DMS79 treated with DMSO at 0.1 percent for 48 hours (cell line): ENCODE results near the gene EID3.

ENCODE experiments used
- DNase-seq: peaks from one replicate; lab custom pipeline; 2025; lab: John Stamatoyannopoulos, UW

Gene EID3

DNA sequence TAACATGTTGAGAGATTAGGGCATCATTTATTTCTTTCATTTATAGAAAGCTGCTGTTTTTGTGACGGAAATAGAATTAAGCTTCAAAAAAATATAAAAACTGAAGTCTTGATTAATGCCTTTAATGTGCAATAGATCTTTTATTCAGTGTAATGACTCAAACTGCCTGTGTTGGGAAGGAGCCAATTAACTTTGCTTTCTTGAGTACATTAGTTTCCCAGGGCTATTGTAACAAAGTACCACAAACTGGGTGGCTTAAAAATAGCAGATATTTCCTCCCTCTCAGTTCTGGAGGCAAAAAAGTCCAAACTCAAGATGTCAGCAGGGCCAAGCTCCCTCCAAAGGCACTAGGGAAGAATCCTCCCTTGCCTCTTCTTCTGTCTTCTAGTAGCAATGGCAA, 36.6 kb downstream of the EID3 start:
- DNase-seq = no peak

DNA sequence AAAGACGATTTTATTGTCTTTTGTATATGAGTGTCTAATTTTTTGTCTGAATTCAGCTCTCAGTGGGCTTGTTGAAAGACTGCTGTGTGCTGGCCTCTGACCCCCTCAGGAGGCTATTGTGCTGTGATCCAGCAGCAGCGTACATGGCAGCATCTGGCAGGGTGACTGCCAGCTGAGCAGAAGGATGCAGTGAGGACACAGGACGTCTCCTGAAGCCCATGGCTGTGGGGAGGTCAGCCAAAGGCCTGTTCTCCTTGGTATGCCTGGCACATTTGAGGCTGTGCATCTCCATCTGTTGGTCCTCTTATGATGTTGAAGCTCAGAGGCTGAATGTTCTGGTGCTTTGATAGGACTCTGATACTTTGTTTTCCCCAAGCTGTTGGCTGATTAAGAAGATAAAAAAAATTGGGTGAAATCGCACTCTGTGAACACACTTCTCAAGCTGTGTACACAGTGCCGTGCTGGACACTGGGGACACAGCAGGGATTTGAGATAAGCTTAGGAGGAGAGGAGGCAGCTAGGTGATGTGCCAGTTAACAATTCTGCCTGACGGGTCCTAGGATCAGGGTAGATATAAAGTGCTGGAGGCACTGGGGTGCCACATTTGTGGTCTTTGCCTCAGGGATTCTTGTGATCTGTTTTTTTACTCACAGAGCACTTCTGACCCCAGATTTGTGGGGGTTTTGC, 37.5 kb downstream of the EID3 start:
- DNase-seq = no peak

DNA sequence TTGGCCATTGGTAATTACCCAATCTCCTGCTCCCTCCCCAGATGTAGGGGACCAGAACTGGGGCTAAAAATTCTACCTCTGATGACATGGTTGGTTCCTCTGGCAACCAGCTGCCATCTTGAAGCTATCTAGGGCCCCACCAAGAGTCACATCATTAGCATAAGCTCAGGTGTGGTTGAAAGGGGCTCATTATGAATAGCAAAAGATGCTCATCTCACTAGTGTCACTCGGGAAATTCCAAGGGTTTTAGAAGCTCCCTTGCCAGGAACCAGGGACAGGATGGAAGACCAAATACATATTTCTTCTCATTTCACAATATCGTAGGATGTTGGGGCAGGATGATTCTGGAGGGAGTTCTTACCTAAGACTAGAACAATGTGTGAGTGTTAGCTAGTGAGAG, 38.6 kb downstream of the EID3 start:
- DNase-seq = no peak

- DNase-seq = no peak
Measured at GRCh38 chr12:104342635-104343249, 39.2 kb downstream of the EID3 start.

- DNase-seq = no peak
Measured at GRCh38 chr12:104344682-104345081, 41.1 kb downstream of the EID3 start.

DNA sequence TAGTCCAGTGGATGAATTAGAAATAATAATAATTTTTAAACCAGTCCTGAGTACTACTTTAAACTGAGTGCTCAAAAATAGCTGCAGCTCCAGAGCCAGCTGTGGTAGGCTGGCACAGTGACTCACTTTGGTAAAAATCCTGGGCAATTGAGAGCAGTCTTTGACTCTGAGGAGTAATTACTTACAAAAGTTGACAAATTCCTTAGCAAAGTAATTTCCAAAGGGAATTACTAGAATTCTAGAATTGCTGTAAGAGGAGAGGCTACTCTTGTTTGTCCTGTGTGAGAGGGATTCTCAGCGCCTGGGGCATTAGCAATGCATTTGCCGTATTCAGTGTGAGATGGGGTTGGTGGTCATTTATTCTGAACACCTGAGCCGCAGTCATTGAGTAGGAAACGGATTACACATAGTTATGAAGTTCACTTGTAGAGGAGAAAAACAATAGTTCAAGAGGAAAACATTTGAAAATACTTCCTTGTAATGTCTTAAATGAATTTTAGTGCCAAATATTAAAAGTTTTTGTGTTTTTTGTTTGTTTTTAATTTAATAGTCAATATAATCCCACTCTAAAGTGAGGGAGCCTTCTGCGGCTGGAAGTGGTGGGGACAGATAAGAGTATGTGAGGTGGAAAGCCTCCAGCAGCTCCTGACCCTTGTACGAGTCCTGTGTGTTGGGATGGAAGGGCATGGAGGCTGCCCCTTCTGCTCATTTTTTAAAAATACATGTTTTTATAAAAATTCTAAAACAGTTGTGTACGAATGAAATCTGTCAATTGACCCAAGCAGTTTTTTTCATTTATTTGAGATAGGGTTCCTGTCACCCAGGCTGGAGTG, 41.9 kb downstream of the EID3 start:
- DNase-seq = no peak

DNA sequence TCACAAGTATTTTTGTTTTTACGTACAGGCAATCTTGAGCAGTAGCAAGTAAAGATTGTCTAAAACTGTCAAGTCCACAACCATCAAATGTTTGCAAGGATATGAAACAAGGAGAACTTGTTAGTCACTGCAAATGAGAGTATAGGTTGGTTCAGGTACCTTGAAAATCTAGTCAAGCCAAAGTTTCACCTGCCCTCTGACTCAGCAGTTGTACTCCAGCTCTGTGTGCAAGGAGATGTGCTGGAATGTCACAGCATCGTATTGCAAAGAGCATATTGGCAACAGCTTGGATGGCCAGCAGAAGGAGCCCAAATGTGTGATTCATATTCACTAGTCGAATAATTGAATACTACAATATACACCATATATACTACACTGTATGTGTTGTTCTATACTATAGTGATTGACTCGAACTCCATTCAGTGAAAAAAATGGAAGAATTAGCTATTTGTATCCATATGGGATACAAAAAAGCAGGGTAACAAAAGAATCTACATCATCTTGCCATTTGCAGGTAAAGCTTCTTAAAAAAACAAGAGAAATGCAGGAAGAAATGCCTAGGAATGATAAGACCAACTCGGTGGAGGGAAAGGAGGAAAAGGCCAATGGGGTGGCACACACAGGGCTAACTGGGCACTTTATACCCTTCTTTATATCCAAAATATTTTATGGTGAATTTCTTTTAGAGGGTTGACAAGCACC, 44.0 kb downstream of the EID3 start:
- DNase-seq = no peak

- no peak for DNase-seq
Measured at GRCh38 chr12:104348283-104348993, 44.9 kb downstream of the EID3 start.

DNA sequence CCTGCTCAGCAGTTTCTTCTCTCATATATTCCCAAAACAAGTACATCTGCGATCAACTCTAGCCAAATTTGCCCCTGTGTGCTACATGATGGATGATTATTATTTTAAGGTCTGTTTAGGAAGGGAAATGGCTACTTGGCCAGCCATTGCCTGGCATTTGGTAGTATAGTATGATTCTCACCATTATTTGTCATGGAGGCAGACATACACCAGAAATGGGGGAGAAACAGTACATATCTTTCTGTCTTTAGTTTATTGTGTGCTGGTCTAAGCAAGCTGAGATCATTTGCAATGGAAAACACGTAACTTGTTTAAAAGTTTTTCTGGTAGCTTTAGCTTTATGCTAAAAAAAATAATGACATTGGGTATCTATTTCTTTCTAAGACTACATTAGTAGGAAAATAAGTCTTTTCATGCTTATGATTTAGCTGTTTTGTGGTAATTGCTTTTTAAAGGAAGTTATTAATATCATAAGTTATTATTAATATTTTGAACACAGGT, 45.5 kb downstream of the EID3 start:
- no peak for DNase-seq

DNA sequence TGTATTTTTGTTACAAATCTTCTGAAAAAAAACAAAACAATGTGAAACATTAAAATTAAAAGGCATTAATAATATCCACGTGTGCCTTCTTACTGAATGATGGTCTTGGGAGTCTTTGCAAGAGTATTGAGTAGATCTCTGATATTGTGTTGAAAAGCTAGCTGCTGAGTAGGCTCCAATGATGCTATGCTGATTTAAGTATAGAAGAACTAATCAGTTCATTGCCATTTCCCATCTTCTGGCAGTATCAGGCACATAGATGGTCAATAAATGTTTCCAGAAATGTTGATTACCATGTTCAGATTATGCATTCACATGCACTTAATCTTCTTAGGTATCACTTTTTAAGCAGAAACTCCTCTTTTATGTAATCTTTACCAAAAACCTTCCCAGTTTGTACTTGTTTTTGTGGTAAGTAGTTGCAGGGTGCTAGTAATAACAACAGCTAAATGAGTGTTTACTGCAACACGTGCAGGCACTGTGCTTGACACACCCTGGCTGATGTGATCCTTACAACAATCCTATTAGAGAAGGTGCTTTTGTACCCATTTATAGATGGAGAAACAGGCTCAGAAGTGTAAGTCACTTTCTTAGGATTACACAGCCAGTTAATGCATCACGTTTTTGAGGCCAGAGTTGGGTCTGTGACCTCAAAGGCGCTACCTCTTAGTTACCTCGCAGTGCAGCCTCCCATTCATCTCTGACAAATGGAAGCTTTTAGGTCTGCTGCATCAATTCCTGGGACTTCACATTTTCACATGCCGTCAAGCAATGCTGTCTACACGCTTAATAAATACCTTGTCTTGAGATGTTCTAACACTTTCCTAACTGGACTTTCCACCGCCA, 46.9 kb downstream of the EID3 start:
- DNase-seq = no peak

- no peak for DNase-seq
Measured at GRCh38 chr12:104351057-104351983, 47.8 kb downstream of the EID3 start.

DNA sequence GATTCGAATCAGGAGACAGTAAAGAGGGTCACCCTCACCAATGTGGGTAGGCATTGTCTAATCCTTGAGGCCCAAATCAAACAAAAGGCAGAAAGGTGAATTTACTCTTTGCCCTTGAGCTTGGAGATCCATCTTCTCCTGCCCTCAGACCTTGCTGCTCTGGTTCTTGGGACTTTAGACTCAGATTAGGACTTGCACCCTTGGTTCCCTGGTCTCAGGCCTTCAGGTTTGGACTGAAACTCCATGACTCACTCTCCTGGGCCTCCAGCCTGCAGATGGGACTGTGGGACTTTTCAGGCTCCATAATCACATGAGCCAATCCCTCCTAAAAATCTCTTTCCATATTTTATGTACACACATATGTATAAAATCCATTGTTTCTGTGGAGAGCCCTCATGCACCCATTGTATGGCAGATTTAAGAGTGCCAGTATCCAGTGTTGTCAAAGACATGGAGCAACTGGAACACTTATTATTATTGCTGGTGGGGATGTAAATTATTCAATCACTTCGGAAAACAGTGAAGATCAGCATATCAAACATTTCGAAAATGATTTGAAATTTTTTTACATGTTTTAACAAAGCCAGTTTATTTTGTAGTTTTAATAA, 48.7 kb downstream of the EID3 start:
- DNase-seq = no peak

GRCh38 chr12:104353012-104353981, 49.8 kb downstream of the EID3 start:
- DNase-seq = no peak

GRCh38 chr12:104354167-104354867, 50.8 kb downstream of the EID3 start:
- no peak for DNase-seq
